ENCODE measurements around the gene CPM.

Gene CPM

DNA sequence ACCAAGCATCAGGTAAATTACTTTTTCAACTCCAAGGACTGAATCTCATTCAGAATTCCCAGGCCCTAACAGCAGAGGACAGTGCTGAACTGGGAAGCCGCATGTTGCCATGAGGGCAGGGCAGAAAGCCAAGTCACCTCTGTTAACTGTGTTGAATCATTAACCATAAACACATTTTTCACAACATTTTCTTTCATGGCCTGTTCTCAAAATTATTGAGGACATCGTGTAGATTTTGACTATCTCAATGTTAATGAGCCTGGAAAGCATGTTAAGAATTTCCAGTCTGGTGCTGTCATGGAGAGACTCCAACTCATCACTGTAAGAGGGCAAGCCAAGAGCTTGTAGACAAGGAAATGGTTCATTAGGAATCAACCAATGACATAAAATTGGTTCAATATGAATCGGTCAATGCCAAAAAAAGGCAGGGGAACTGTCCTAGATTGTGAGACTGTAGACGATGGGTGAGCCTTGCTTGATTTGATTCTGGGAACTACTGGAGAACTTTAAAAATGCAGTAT lies 33.7 kb downstream of the CPM start:
- no peak for DNase-seq (ENCODE audit: low read depth in 1 of 2, low spot score in 1 of 2)
- TF ChIP-seq CTCF (IDR thresholded peaks at IDR 0.05; ENCODE audit: insufficient read depth, low read length) (no peak), GABPA (IDR thresholded peaks at IDR 0.05; ENCODE audit: low read depth) (no peak), POLR2AphosphoS5 (IDR thresholded peaks at IDR 0.05; ENCODE audit: low read depth) (no peak), SPI1 (IDR thresholded peaks at IDR 0.05; ENCODE audit: borderline replicate concordance, low read depth) (no peak)
- TF ChIP-seq, protein P1, sequence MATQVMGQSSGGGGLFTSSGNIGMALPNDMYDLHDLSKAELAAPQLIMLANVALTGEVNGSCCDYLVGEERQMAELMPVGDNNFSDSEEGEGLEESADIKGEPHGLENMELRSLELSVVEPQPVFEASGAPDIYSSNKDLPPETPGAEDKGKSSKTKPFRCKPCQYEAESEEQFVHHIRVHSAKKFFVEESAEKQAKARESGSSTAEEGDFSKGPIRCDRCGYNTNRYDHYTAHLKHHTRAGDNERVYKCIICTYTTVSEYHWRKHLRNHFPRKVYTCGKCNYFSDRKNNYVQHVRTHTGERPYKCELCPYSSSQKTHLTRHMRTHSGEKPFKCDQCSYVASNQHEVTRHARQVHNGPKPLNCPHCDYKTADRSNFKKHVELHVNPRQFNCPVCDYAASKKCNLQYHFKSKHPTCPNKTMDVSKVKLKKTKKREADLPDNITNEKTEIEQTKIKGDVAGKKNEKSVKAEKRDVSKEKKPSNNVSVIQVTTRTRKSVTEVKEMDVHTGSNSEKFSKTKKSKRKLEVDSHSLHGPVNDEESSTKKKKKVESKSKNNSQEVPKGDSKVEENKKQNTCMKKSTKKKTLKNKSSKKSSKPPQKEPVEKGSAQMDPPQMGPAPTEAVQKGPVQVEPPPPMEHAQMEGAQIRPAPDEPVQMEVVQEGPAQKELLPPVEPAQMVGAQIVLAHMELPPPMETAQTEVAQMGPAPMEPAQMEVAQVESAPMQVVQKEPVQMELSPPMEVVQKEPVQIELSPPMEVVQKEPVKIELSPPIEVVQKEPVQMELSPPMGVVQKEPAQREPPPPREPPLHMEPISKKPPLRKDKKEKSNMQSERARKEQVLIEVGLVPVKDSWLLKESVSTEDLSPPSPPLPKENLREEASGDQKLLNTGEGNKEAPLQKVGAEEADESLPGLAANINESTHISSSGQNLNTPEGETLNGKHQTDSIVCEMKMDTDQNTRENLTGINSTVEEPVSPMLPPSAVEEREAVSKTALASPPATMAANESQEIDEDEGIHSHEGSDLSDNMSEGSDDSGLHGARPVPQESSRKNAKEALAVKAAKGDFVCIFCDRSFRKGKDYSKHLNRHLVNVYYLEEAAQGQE (IDR thresholded peaks at IDR 0.05; ENCODE audit: insufficient replicate concordance, low read depth): no peak
- Histone ChIP-seq H3K27ac (replicated peaks) (no peak overlapping the region), H3K4me3 (replicated peaks; ENCODE audit: insufficient read depth, low read length) (no peak overlapping the region), H3K27me3 (ENCODE audit: insufficient read depth, poor library complexity, severe bottlenecking) (no peaks in the 10 kb centered on the region)

- no peak for TF ChIP-seq CTCF (IDR thresholded peaks at IDR 0.05; ENCODE audit: insufficient read depth, low read length)
- peak; percentile 26; the same call in 1 of the 2 replicates for TF ChIP-seq SPI1 (IDR thresholded peaks at IDR 0.05; ENCODE audit: borderline replicate concordance, low read depth)
- no peak overlapping the region for H3K4me3 ChIP-seq (replicated peaks; ENCODE audit: insufficient read depth, low read length)
- no peak overlapping the region for H3K27ac ChIP-seq (replicated peaks)
- H3K27me3 ChIP-seq (ENCODE audit: insufficient read depth, poor library complexity, severe bottlenecking): no peaks in the 10 kb centered on the region
- DNase-seq (ENCODE audit: low read depth in 1 of 2, low spot score in 1 of 2): peak in 1 of 2 experiments; percentile 7
These were observed 36.0 kb downstream of the CPM start for GRCh38 chr12:68896881-68897540.

DNA sequence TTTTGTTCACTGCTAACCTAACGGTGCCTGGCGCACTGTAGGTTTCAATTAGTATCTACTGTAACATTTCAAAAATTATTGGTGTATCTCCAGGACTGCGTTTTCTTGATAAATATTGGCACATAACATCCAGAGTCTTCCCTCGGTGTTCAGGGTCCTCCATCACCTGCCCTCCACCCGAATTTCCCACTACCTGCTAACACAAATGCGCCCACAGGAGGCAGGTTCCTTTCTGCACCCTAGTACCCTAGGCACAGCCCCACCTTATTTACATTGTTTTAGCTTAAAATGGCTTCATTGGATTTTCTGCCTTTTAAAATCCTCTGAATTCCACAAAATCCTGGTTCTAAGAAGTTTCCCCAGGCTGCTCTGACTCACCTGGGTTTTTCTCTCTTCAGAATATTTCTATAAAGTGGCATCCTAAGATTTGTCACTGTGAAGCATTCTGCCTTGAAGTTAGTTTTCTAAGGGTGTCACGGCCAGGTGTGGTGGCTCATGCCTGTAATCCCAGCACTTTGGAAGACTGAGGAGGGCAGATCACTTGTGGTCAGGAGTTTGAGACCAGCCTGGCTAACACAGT lies 38.6 kb downstream of the CPM start:
- TF ChIP-seq POLR2AphosphoS5 (IDR thresholded peaks at IDR 0.05; ENCODE audit: low read depth) (no peak), SPI1 (IDR thresholded peaks at IDR 0.05; ENCODE audit: borderline replicate concordance, low read depth) (no peak), CTCF (IDR thresholded peaks at IDR 0.05; ENCODE audit: insufficient read depth, low read length) (no peak), GABPA (IDR thresholded peaks at IDR 0.05; ENCODE audit: low read depth) (no peak)
- TF ChIP-seq, protein P1 (IDR thresholded peaks at IDR 0.05; ENCODE audit: insufficient replicate concordance, low read depth): no peak
- DNase-seq (ENCODE audit: low read depth in 1 of 2, low spot score in 1 of 2): no peak
- no peak overlapping the region for H3K27ac ChIP-seq (replicated peaks)
- no peak overlapping the region for H3K4me3 ChIP-seq (replicated peaks; ENCODE audit: insufficient read depth, low read length)
- H3K27me3 ChIP-seq (ENCODE audit: insufficient read depth, poor library complexity, severe bottlenecking): no peaks in the 10 kb centered on the region

Data from HL-60 (cell line).